IMR-90 (cell line): ENCODE results near the gene C3orf22. TPM values are rescaled to one million over a fixed set of nuclear protein-coding genes. Genes with fewer than 3 reads are reported as not detected.
"Not testable (repeated sequence)": the region's sequence is repeated elsewhere in the genome, so short reads cannot be mapped to it uniquely, and the experiment has no call there.

Experiments
- ATAC-seq: fragments of 200-7000 bp; cut with Tn5 transposase; 2 replicates; pipeline ENCODE4 v1.9.1; 2020; ENCODE audit warnings: low read depth, mild to moderate bottlenecking, moderate library complexity
- BruUV-seq: library from RNA; stranded (reverse); fragments of 400-500 nt; replicated peaks from 2 replicates; lab custom pipeline; 2021; lab: Mats Ljungman, UMichigan
- CTCF ChIA-PET: fragments of 300-600 bp; formaldehyde crosslinking; extraction: SDS; loops from one replicate; lab custom pipeline; 2021; ENCODE audit warnings: antibody characterized with exemption; lab: Yijun Ruan, JAX
- POLR2A ChIA-PET: fragments of 300-600 bp; sonication (Branson Sonifier 250); formaldehyde crosslinking; loops from one replicate; lab custom pipeline; 2022; ENCODE audit warnings: antibody characterized with exemption; ENCODE audit not compliant: unreplicated experiment; lab: Charles Lee
- DNase-seq: peaks from one replicate; pipeline ENCODE4 v3.0.0; 2013
- H2AFZ ChIP-seq: replicated peaks from 2 replicates; pipeline ENCODE3; 2013; ENCODE audit warnings: low read length, mild to moderate bottlenecking; ENCODE audit not compliant: poor library complexity
- H2AK5ac ChIP-seq: 2 replicates; pipeline ENCODE4 v1.6.1; 2013; ENCODE audit warnings: low read depth, low read length, inconsistent platforms
- H2AK9ac ChIP-seq: replicated peaks from 2 replicates; pipeline ENCODE3; 2013; ENCODE audit warnings: mild to moderate bottlenecking, low read depth, low read length, moderate library complexity; ENCODE audit not compliant: poor library complexity
- H2BK120ac ChIP-seq: 2 replicates; pipeline ENCODE4 v1.6.1; 2013; ENCODE audit warnings: low read depth, low read length, inconsistent platforms
- H2BK15ac ChIP-seq: 3 replicates; pipeline ENCODE4 v1.6.1; 2013; ENCODE audit warnings: low read depth, low read length, inconsistent platforms
- H2BK20ac ChIP-seq: 2 replicates; pipeline ENCODE4 v1.6.1; 2013; ENCODE audit warnings: low read depth, mild to moderate bottlenecking, inconsistent platforms, low read length, moderate library complexity
- H2BK5ac ChIP-seq: 2 replicates; pipeline ENCODE4 v1.6.1; 2013; ENCODE audit warnings: mild to moderate bottlenecking, low read depth, low read length, inconsistent platforms; ENCODE audit not compliant: poor library complexity, severe bottlenecking
- H3K14ac ChIP-seq: replicated peaks from 2 replicates; pipeline ENCODE4 v1.6.1; 2013; ENCODE audit warnings: low read depth, low read length, inconsistent platforms
- H3K18ac ChIP-seq: 2 replicates; pipeline ENCODE4 v1.6.1; 2013; ENCODE audit warnings: low read depth, low read length, control low read depth
- H3K23ac ChIP-seq: 2 replicates; pipeline ENCODE4 v1.6.1; 2013; ENCODE audit warnings: low read depth, low read length, inconsistent platforms
- H3K27ac ChIP-seq: 2 replicates; pipeline ENCODE4 v1.5.1; 2013; ENCODE audit warnings: mild to moderate bottlenecking, control low read depth, low read length; ENCODE audit not compliant: insufficient read depth
- H3K27me3 ChIP-seq: 2 replicates; pipeline ENCODE4 v1.6.1; 2013; ENCODE audit warnings: low read length; ENCODE audit not compliant: control insufficient read depth, insufficient read depth
- H3K36me3 ChIP-seq: 2 replicates; pipeline ENCODE4 v1.6.1; 2013; ENCODE audit warnings: low read length, mixed read lengths; ENCODE audit not compliant: control insufficient read depth, insufficient read depth
- H3K4ac ChIP-seq: 2 replicates; pipeline ENCODE4 v1.6.1; 2013; ENCODE audit warnings: low read depth, low read length, inconsistent platforms
- H3K4me1 ChIP-seq: 2 replicates; pipeline ENCODE4 v1.6.1; 2013; ENCODE audit warnings: low read length, mixed read lengths; ENCODE audit not compliant: control insufficient read depth, insufficient read depth
- H3K4me2 ChIP-seq: 2 replicates; pipeline ENCODE4 v1.6.1; 2013; ENCODE audit warnings: low read depth, mild to moderate bottlenecking, control low read depth, low read length, moderate library complexity
- H3K4me3 ChIP-seq: 2 replicates; pipeline ENCODE4 v1.5.1; 2013; ENCODE audit warnings: low read depth, mild to moderate bottlenecking, control low read depth, low read length, moderate library complexity; ENCODE audit not compliant: insufficient read depth
- H3K56ac ChIP-seq: 2 replicates; pipeline ENCODE4 v1.6.1; 2013; ENCODE audit warnings: low read length, inconsistent platforms; ENCODE audit not compliant: insufficient read depth; ENCODE audit errors: extremely low read depth
- H3K79me1 ChIP-seq, 2 experiments: 2 replicates each; pipeline ENCODE4 v1.6.1; 2013; ENCODE audit warnings: low read length in 2 of 2, inconsistent platforms in 1 of 2, low read depth in 1 of 2
- H3K9ac ChIP-seq: 2 replicates; pipeline ENCODE4 v1.6.1; 2013; ENCODE audit warnings: low read depth, low read length, control low read depth
- H3K9me1 ChIP-seq: 2 replicates; pipeline ENCODE4 v1.6.1; 2013; ENCODE audit warnings: low read length, inconsistent platforms; ENCODE audit not compliant: insufficient read depth
- H3K9me3 ChIP-seq: 2 replicates; pipeline ENCODE4 v1.6.1; 2013; ENCODE audit warnings: low read length; ENCODE audit not compliant: control insufficient read depth, insufficient read depth
- H4K20me1 ChIP-seq: 2 replicates; pipeline ENCODE4 v1.6.1; 2013; ENCODE audit warnings: low read length, inconsistent platforms; ENCODE audit not compliant: insufficient read depth
- H4K5ac ChIP-seq: 2 replicates; pipeline ENCODE4 v1.6.1; 2013; ENCODE audit warnings: mild to moderate bottlenecking, low read depth, low read length, control low read depth
- H4K8ac ChIP-seq, 2 experiments: 2 replicates each; pipeline ENCODE4 v1.6.1; 2013; ENCODE audit warnings: low read depth in 2 of 2, low read length in 2 of 2, control low read depth in 1 of 2, inconsistent platforms in 1 of 2
- H4K91ac ChIP-seq: 2 replicates; pipeline ENCODE4 v1.6.1; 2013; ENCODE audit warnings: low read depth, low read length, inconsistent platforms; ENCODE audit not compliant: insufficient read depth
- BHLHE40 ChIP-seq: fragments of 150-350 bp; IDR thresholded peaks from 2 replicates; pipeline ENCODE4 v1.6.1; 2016; ENCODE audit warnings: mild to moderate bottlenecking, low read depth, low read length
- CEBPB ChIP-seq: IDR thresholded peaks from 2 replicates; pipeline ENCODE4 v1.6.1; 2012; ENCODE audit warnings: low read depth, low read length, improper control_type of control experiment
- MAZ ChIP-seq: IDR thresholded peaks from 2 replicates; pipeline ENCODE4 v1.6.1; 2012; ENCODE audit warnings: low read depth, mild to moderate bottlenecking, low read length, improper control_type of control experiment, moderate library complexity, borderline replicate concordance
- NFE2L2 ChIP-seq: fragments of 150-350 bp; IDR thresholded peaks from 2 replicates; pipeline ENCODE4 v1.6.1; 2016; ENCODE audit warnings: low read depth, mild to moderate bottlenecking, low read length
- POLR2A ChIP-seq: IDR thresholded peaks from 2 replicates; pipeline ENCODE4 v1.6.1; 2012; ENCODE audit warnings: mild to moderate bottlenecking, low read depth, low read length
- RAD21 ChIP-seq: IDR thresholded peaks from 2 replicates; pipeline ENCODE4 v1.6.1; 2012; ENCODE audit warnings: low read length, improper control_type of control experiment
- RFX5 ChIP-seq: IDR thresholded peaks from 2 replicates; pipeline ENCODE4 v1.8.0; 2012; ENCODE audit warnings: low read depth, mild to moderate bottlenecking, low read length, moderate library complexity
- SMC3 ChIP-seq: fragments of 150-350 bp; IDR thresholded peaks from 2 replicates; pipeline ENCODE4 v1.6.1; 2016; ENCODE audit warnings: low read depth, mild to moderate bottlenecking, antibody characterized with exemption, low read length, moderate library complexity
- WGBS, 2 experiments: methylation state at CpG; one replicate each; pipeline versions ENCODE4 v1.1.5 to v1.1.7; 2013; ENCODE audit warnings: missing lambda C conversion rate in 2 of 2; ENCODE audit not compliant: insufficient read length in 1 of 2; ENCODE audit errors: extremely low coverage in 2 of 2; 5-methylcytosine and 5-hydroxymethylcytosine counted together
- dilution Hi-C: fragments of 300-500 bp; cut with HindIII; formaldehyde crosslinking; loops from one replicate; pipeline ENCODE4 v1.14.3; 2018; ENCODE audit warnings: low sequenced_read_pairs; ENCODE audit not compliant: unreplicated experiment
- in situ Hi-C: fragments of 300-500 bp; cut with MboI; formaldehyde crosslinking; loops from 3 replicates; pipeline ENCODE4 v1.14.3; 2019; ENCODE audit warnings: low sequenced_read_pairs, inconsistent platforms, mixed read lengths
- intact Hi-C: fragments of 100-400 bp; cut with micrococcal nuclease; formaldehyde crosslinking; loops from 2 replicates; pipeline ENCODE4 v1.10.0; 2022
- polyA plus RNA-seq, 3 experiments: library from polyadenylated mRNA; depleted of rRNA; stranded (reverse); fragments of >200 nt; gene quantifications; 2 replicates each; pipeline ENCODE4 v1.2.3, GENCODE V29; 2012; ENCODE audit warnings: low replicate concordance in 1 of 3
- total RNA-seq: library from RNA; depleted of rRNA; stranded (reverse); fragments of >200 nt; gene quantifications from 2 replicates; pipeline ENCODE4 v1.2.3, GENCODE V29; 2012
- TF ChIP-seq, protein P1 (sequence below): fragments of 150-350 bp; IDR thresholded peaks from 2 replicates; pipeline ENCODE4 v1.6.1; 2017; ENCODE audit warnings: mild to moderate bottlenecking, antibody characterized with exemption, low read length, low read depth

C3orf22 gene
- total and polyA plus RNA-seq, 2 of the 4 experiments (the other 2 are of a cell fraction): not detected

DNA sequence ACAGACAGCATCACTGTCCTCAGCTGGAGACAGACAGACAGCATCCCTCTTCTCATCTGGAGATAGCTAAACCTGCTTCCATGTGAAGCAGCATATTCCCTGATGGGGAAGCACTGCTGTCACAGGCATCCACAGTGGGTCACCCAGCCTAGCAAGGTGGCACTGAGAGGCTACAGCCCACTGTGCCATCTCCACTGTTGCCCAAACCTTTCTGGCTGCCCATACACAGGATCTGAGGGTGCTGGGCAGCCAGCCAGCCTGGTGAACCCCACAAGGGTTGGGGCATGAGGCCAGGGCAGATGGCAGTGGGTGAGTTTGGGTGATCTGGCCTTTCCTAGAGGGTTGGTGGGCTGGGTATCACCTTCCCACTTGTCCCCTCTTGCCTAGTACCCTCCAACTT lies 23.1 kb downstream of the C3orf22 start:
- Histone ChIP-seq H3K27ac (no peak overlapping the region), H3K23ac (no peak overlapping the region), H2BK20ac (no peak overlapping the region), H3K27me3 (peaks cover 49% of the 10 kb centered on the region), H4K91ac (no peak overlapping the region), H2BK5ac (no peak overlapping the region), H2AK5ac (no peak overlapping the region), H4K20me1 (no peaks in the 10 kb centered on the region), H4K8ac (no peak overlapping the region), H3K9me3 (no peaks in the 10 kb centered on the region; the same call in 1 of the 2 replicates), H3K4me1 (peaks cover 6% of the 10 kb centered on the region), H3K56ac (no peak overlapping the region), H3K18ac (no peak overlapping the region), H3K4me3 (no peak overlapping the region), H2BK15ac (no peak overlapping the region), H3K36me3 (no peaks in the 10 kb centered on the region), H3K4ac (no peak overlapping the region), H4K5ac (no peak overlapping the region), H2AK9ac (no peak overlapping the region), H2BK120ac (no peak overlapping the region), H3K14ac (no peak overlapping the region), H3K9me1 (peaks cover 12% of the 10 kb centered on the region), H3K79me1 (no peaks in the 10 kb centered on the region), H3K9ac (no peak overlapping the region), H3K4me2 (no peak overlapping the region), H2AFZ (no peak overlapping the region)
- TF ChIP-seq NFE2L2 (no peak), SMC3 (no peak), POLR2A (no peak), CEBPB (no peak), MAZ (no peak), RFX5 (no peak), BHLHE40 (no peak), RAD21 (no peak)
- TF ChIP-seq, protein P1, sequence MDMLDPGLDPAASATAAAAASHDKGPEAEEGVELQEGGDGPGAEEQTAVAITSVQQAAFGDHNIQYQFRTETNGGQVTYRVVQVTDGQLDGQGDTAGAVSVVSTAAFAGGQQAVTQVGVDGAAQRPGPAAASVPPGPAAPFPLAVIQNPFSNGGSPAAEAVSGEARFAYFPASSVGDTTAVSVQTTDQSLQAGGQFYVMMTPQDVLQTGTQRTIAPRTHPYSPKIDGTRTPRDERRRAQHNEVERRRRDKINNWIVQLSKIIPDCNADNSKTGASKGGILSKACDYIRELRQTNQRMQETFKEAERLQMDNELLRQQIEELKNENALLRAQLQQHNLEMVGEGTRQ: no peak
- dilution Hi-C loops: no loop called here
- DNase-seq: no peak
- intact Hi-C loops: no loop called here
- ChIA-PET CTCF (no interaction called here), POLR2A (no interaction called here)
- in situ Hi-C loops: no loop called here
- ATAC-seq: no peak
- no TSS peak for BruUV-seq

DNA sequence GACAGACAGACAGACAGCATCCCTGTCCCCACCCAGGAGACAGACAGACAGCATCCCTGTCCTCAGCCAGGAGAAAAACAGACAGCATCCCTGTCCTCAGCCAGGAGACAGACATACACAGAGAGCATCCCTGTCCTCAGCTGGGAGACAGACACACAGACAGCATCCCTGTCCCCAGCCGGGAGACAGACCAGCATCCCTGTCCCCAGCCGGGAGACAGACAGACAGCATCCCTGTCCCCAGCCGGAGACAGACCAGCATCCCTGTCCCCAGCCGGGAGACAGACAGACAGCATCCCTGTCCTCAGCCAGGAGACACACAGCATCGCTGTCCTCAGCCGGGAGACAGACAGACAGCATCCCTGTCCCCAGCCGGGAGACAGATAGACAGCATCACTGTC lies 24.0 kb downstream of the C3orf22 start:
- CTCF ChIA-PET, BruUV-seq, ATAC-seq, H3K36me3 ChIP-seq, H3K9me3 ChIP-seq, in situ Hi-C loops, H2BK15ac ChIP-seq, H3K4ac ChIP-seq, H3K23ac ChIP-seq, intact Hi-C loops, H4K5ac ChIP-seq, H4K20me1 ChIP-seq, H3K27ac ChIP-seq, H3K4me3 ChIP-seq, DNase-seq, H3K4me2 ChIP-seq, POLR2A ChIA-PET, H4K91ac ChIP-seq, H2BK5ac ChIP-seq, H3K4me1 ChIP-seq, H2AK9ac ChIP-seq, H4K8ac ChIP-seq, H3K18ac ChIP-seq, dilution Hi-C loops, H3K9ac ChIP-seq, H2BK120ac ChIP-seq, H2BK20ac ChIP-seq, H3K14ac ChIP-seq, H2AK5ac ChIP-seq, H2AFZ ChIP-seq, H3K9me1 ChIP-seq, H3K79me1 ChIP-seq, H3K56ac ChIP-seq: not testable (repeated sequence)
- 94% methylated on average over 3 of the region's 7 CpGs; no CpG with 5 or more reads in 1 of the 2 experiments for WGBS, 2 experiments
- peaks cover 49% of the 10 kb centered on the region for H3K27me3 ChIP-seq
